ENCODE results near the gene COL4A1.

The COL4A1 gene

GRCh38 chr13:110302997-110303396 lies 4.0 kb downstream of the COL4A1 start:
- H3K9me3 ChIP-seq (ENCODE audit: insufficient read depth, low read length) = no peaks in the 10 kb centered on the region
- no peaks in the 10 kb centered on the region for H3K27me3 ChIP-seq (ENCODE audit: insufficient read depth, insufficient read length)
- no peak overlapping the region for H3K4me3 ChIP-seq (ENCODE audit: insufficient read length, low read depth)
- H3K4me1 ChIP-seq (ENCODE audit: insufficient read depth, insufficient read length) = peaks cover 4% of the 10 kb centered on the region
- no peak for DNase-seq (ENCODE audit: low read depth, low spot score)
- H3K36me3 ChIP-seq (ENCODE audit: insufficient read depth, insufficient read length, low read length) = peaks cover 27% of the 10 kb centered on the region
- TF ChIP-seq ZNF274 (IDR thresholded peaks at IDR 0.05; ENCODE audit: low read depth, low read length) (no peak), SUZ12 (IDR thresholded peaks at IDR 0.05; ENCODE audit: extremely low read depth, insufficient read depth, insufficient read length) (no peak), YY1 (IDR thresholded peaks at IDR 0.05; ENCODE audit: insufficient read depth, insufficient read length) (no peak)
- no peak overlapping the region for H3K9ac ChIP-seq (ENCODE audit: insufficient read length, low read depth)

- peaks cover 27% of the 10 kb centered on the region for H3K36me3 ChIP-seq (ENCODE audit: insufficient read depth, insufficient read length, low read length)
- no peak overlapping the region for H3K9ac ChIP-seq (ENCODE audit: insufficient read length, low read depth)
- H3K9me3 ChIP-seq (ENCODE audit: insufficient read depth, low read length) = no peaks in the 10 kb centered on the region
- DNase-seq (ENCODE audit: low read depth, low spot score) = no peak
- H3K27me3 ChIP-seq (ENCODE audit: insufficient read depth, insufficient read length) = no peaks in the 10 kb centered on the region
- H3K4me3 ChIP-seq (ENCODE audit: insufficient read length, low read depth) = no peak overlapping the region
- peaks cover 4% of the 10 kb centered on the region for H3K4me1 ChIP-seq (ENCODE audit: insufficient read depth, insufficient read length)
- TF ChIP-seq SUZ12 (IDR thresholded peaks at IDR 0.05; ENCODE audit: extremely low read depth, insufficient read depth, insufficient read length) (no peak), ZNF274 (IDR thresholded peaks at IDR 0.05; ENCODE audit: low read depth, low read length) (no peak), YY1 (IDR thresholded peaks at IDR 0.05; ENCODE audit: insufficient read depth, insufficient read length) (no peak)
Measured at GRCh38 chr13:110301606-110302553, 5.1 kb downstream of the COL4A1 start.

GRCh38 chr13:110301083-110301482 lies 5.9 kb downstream of the COL4A1 start:
- Histone ChIP-seq H3K9ac (ENCODE audit: insufficient read length, low read depth) (no peak overlapping the region), H3K36me3 (ENCODE audit: insufficient read depth, insufficient read length, low read length) (peaks cover 27% of the 10 kb centered on the region), H3K27me3 (ENCODE audit: insufficient read depth, insufficient read length) (no peaks in the 10 kb centered on the region), H3K9me3 (ENCODE audit: insufficient read depth, low read length) (no peaks in the 10 kb centered on the region), H3K4me3 (ENCODE audit: insufficient read length, low read depth) (no peak overlapping the region), H3K4me1 (ENCODE audit: insufficient read depth, insufficient read length) (peaks cover 4% of the 10 kb centered on the region)
- DNase-seq (ENCODE audit: low read depth, low spot score) = no peak
- TF ChIP-seq YY1 (IDR thresholded peaks at IDR 0.05; ENCODE audit: insufficient read depth, insufficient read length) (no peak), ZNF274 (IDR thresholded peaks at IDR 0.05; ENCODE audit: low read depth, low read length) (no peak), SUZ12 (IDR thresholded peaks at IDR 0.05; ENCODE audit: extremely low read depth, insufficient read depth, insufficient read length) (no peak)

DNA sequence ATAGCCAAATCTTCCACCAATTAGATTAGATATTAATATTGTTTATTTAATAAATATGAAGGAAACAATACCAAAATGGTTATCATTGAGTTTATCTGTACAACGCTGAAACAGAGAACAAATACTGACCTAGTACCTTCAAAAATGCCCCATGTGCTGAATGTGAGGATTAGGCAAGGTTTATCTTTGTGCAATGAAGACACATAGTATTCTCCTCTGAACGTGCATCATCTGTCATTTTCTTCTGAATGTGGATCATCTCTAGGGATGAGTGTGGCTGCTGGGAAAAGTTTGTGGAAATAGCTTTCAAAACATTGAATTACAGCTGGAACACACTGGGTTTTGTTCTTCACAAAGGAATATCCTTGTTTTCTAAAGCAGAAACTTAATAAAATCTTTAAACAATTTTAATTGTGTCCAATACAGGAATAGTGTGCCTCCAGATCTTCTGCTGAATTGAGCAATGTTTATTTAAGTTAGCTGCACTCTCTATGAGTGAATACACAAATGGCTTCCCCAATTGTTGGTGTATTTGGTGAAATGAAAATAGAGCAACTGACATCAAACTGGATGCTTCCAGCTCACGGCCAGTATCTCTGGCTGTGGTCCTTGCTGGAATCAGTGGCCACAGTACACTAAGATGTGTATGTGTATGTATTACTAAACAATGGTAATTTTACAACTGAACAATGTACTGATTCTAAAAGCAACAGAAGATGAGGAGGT lies 6.7 kb downstream of the COL4A1 start:
- Histone ChIP-seq H3K36me3 (ENCODE audit: insufficient read depth, insufficient read length, low read length) (peaks cover 27% of the 10 kb centered on the region), H3K27me3 (ENCODE audit: insufficient read depth, insufficient read length) (no peaks in the 10 kb centered on the region), H3K4me3 (ENCODE audit: insufficient read length, low read depth) (no peak overlapping the region), H3K9me3 (ENCODE audit: insufficient read depth, low read length) (no peaks in the 10 kb centered on the region), H3K4me1 (ENCODE audit: insufficient read depth, insufficient read length) (peaks cover 4% of the 10 kb centered on the region), H3K9ac (ENCODE audit: insufficient read length, low read depth) (no peak overlapping the region)
- TF ChIP-seq YY1 (IDR thresholded peaks at IDR 0.05; ENCODE audit: insufficient read depth, insufficient read length) (no peak), ZNF274 (IDR thresholded peaks at IDR 0.05; ENCODE audit: low read depth, low read length) (no peak), SUZ12 (IDR thresholded peaks at IDR 0.05; ENCODE audit: extremely low read depth, insufficient read depth, insufficient read length) (no peak)
- DNase-seq (ENCODE audit: low read depth, low spot score) = no peak

DNA sequence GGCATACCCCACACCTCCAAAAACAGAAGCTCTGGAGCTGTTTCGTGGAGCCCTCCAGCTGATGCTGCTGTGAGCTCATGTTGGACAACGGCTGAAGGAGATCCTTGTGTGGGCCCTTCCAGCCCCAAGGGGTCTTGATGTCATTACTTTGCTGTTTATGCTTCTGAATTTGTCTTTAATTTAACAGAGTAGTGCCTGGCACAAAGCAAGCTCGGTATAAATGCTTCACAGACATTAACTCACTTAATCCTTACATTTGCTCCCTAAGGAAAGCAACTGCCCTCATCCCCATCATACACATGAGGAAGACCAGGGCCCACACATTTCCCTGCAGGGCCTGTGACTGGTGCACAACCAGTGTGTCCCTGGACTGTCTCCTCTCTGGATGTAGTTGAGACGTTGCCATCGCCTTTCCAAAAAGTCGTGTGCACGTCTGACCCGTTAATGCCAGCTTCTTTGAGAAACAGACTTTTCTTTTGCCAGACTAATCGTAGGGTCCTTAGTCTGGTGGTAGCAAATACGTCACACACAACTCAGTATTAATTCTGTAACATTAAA lies 7.6 kb downstream of the COL4A1 start:
- Histone ChIP-seq H3K4me1 (ENCODE audit: insufficient read depth, insufficient read length) (peaks cover 4% of the 10 kb centered on the region), H3K9ac (ENCODE audit: insufficient read length, low read depth) (no peak overlapping the region), H3K4me3 (ENCODE audit: insufficient read length, low read depth) (no peak overlapping the region), H3K9me3 (ENCODE audit: insufficient read depth, low read length) (no peaks in the 10 kb centered on the region), H3K36me3 (ENCODE audit: insufficient read depth, insufficient read length, low read length) (peaks cover 23% of the 10 kb centered on the region), H3K27me3 (ENCODE audit: insufficient read depth, insufficient read length) (no peaks in the 10 kb centered on the region)
- TF ChIP-seq SUZ12 (IDR thresholded peaks at IDR 0.05; ENCODE audit: extremely low read depth, insufficient read depth, insufficient read length) (no peak), YY1 (IDR thresholded peaks at IDR 0.05; ENCODE audit: insufficient read depth, insufficient read length) (no peak), ZNF274 (IDR thresholded peaks at IDR 0.05; ENCODE audit: low read depth, low read length) (no peak)
- DNase-seq (ENCODE audit: low read depth, low spot score) = no peak

GRCh38 chr13:110298505-110299282 lies 8.3 kb downstream of the COL4A1 start:
- Histone ChIP-seq H3K4me1 (ENCODE audit: insufficient read depth, insufficient read length) (peaks cover 4% of the 10 kb centered on the region), H3K27me3 (ENCODE audit: insufficient read depth, insufficient read length) (no peaks in the 10 kb centered on the region), H3K36me3 (ENCODE audit: insufficient read depth, insufficient read length, low read length) (peaks cover 16% of the 10 kb centered on the region), H3K9ac (ENCODE audit: insufficient read length, low read depth) (no peak overlapping the region), H3K4me3 (ENCODE audit: insufficient read length, low read depth) (no peak overlapping the region), H3K9me3 (ENCODE audit: insufficient read depth, low read length) (no peaks in the 10 kb centered on the region)
- TF ChIP-seq YY1 (IDR thresholded peaks at IDR 0.05; ENCODE audit: insufficient read depth, insufficient read length) = no peak
- TF ChIP-seq SUZ12 (IDR thresholded peaks at IDR 0.05; ENCODE audit: extremely low read depth, insufficient read depth, insufficient read length) = no peak
- no peak for TF ChIP-seq ZNF274 (IDR thresholded peaks at IDR 0.05; ENCODE audit: low read depth, low read length)
- no peak for DNase-seq (ENCODE audit: low read depth, low spot score)
